Dedifferentiated amniotic fluid mesenchymal stem cell (primary cell): ENCODE data around the gene CHML.

Source experiments
- DNase-seq: peaks from one replicate; pipeline ENCODE4 v3.0.0-alpha.2; 2016; ENCODE audit errors: extremely low spot score

Gene CHML

DNA sequence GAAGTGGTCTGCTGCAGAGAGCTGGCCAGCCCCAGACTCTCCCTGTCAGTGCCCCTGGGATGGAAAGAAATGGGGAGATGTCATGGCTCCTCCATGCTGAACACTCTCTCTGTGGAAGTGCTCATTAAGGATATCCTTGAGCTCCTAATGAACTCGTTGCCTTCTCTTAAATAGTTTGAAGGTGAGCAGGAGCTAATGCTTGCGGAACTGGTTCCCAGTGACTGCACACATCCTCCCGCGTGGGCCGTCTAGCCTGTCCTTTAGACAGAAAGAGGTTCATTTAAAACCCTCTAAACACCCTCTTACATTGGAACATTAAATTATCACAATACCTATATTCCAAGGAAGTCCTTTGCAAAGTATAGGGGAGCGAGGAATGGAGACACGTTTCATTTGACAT, 6.0 kb upstream of the CHML start:
- DNase-seq = no peak

DNA sequence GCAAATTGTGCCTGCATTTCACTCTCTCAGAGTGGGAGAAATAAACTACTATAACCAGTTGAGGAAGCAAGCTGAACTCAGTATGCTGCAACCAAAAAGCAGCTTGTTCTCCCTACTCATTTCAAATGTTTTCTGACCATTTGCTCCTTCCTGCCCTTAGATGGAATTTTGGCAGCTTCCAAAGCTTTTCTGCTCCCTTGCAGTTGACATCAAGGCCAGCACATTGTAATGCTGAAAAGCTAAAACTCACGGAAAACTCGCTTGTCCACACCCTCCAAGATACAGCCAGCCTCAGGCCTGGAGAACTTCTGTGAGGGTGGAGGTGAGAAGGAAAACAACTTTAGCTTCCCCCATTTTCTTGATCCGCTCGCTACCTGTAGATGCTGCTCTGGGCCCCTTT, 5.0 kb upstream of the CHML start:
- DNase-seq = no peak

DNA sequence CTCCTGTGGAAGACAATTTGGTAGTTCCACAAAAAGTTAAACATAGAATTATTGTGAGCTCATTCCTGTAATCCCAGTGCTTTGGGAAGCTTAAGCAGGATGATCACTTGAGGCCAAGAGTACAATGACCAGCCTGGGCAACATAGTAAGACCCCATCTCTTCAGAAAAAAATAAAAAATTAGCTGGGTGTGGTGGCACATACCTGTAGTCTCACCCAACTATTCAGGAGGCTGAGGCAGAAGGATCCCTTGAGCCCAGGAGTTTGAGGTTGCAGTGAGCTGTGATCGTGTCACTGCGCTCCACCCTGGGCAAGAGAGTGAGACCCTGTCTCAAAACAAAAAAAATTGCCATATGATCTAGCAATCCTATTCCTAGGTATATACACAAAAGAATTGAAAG, 4.1 kb upstream of the CHML start:
- no peak for DNase-seq

DNA sequence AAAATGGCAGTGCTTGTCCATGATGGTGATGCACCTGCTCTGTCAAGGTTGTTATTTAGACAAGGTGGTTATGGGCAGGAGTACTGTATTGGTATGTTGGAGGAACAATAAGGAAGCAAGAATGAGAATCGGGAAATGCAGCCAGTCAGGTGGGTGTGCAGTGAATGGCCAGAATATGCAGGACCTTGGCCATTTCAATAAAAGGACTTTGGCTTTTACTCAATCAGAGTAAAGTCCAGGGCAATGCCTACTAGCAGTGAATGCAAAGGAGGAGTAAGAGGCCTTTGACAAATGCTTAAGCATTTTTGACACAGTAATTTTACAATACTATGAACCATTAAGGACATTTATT, 2.4 kb upstream of the CHML start:
- no peak for DNase-seq

DNA sequence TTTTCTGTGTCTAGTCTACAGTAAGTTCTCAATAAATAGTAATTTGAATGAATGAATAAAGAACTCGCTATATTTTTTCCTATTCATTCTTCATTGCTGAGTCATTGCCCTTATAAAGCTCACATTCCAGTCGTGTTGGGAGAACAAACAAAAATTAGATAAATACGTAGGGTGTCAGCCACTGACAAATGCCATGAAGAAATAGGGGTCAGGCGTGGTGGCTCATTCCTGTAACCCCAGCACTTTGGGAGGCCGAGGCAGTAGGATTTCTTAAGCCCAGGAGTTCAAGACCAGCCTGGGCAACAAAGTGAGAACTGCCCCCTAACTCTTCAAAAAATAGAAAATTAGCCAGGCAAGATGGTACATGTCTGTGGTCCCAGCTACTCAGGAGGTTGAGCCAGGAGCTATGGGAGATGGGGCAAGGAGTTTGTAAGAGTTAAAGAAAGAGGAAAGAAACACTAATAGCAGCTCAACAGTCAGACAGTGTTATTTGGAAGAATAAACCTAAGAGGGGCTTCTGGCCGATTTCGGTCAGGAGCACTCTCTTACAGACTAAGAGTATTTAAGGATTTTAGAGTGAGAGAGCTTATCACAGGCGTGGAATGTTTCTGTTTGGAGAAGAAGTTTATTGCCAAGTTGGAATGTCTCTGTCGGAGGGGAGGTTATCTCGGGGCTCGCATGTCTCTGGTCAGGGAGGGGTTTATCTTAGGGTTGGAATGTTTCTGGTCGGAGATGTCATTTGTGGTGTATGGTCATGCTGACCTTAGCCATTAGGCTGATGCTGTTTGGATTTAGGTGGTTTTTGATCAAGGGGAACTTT, 1.8 kb upstream of the CHML start:
- DNase-seq = no peak

DNA sequence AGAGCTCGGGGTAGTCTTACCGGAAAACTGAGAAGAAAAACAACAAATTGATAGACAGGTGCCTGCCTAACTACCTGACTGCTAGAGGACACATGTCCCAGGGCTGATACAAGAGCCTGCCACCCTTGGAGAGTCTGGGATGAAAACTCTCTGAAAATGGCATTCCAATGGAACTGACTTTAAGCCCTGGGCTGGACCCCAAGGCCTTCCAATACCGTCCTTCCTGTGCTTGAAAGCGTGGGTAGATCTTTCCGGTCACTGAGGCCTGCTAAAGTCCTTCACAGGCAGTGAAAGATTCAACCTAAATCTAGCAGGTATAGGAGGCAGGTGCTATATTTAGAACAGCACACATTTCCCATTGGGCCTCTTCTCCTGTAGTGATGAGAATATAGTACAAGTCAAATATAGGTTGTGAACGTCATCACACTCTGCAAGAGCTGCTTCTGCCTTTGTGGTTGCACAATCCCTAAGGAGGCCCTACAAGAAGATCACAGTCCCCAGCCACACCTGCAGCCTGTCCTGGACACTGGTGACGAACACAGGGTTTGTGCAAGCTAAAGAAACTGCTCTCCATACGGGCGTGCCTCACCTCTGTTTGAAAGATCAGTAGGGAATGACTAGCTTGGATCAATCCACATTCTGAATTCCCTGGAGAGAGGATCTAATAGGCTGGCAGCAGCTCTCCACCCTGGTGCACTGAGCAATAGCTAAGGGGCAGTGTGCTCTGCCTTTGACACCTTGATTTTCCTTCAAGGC, 876 bp upstream of the CHML start:
- no peak for DNase-seq

DNA sequence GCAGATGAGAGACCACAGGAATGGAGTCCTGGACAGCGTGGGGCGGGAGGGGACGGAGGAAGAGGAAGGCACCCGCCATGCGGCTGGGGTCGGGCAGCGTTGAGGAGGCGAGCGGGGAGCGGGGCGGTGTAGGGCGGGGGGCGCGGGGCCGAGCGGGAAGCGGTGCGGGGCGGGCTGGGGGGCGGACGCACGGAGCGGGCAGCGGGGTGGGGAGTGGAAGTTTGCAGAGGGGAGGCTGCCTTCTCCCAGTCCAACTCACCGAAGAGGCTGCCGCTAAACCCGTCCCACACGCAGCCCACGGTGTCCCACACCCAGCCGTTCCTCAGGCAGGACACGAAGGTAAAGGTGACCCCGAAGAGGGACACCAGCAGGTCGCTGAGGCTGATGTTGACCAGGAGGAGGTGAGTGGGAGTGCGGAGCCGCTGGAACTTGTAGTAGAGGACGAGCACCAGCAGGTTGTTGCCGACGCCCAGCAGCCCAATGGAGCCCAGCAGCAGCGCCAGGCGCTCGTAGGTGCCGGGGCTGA, 483 bp downstream of the CHML start:
- no peak for DNase-seq

DNA sequence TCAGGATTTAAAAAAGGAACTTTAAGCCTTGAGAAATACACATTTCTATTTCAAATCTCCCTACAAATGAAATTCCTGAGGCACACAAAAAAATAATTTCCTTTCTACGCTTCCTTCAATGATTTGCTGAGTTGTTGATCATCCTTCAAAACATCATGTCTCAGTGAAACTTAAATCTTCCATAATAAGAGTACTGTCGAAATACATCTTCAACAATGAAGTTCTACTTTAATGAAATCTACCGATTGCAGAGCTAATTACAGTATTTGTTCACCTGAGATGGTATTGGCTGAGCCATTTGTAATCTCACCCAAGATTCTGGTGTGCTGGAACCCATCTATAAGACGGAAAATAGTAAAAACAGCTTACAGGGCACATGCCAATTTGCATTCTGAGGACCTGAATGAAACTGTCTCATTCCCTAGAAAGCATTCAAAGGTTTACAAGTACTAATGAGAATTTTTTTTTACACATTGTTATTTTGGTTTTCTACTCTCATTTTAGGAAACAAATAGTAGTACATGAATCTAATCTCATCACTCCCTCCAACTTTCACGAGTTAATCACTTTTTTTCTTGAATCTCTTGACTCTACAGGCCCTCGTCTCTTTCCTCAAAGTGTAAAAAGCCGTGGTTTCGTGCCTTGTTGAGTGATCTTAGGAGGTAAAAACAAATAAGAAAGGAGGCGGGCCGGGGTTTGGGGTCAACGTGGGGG, 1.1 kb downstream of the CHML start:
- DNase-seq = no peak

DNA sequence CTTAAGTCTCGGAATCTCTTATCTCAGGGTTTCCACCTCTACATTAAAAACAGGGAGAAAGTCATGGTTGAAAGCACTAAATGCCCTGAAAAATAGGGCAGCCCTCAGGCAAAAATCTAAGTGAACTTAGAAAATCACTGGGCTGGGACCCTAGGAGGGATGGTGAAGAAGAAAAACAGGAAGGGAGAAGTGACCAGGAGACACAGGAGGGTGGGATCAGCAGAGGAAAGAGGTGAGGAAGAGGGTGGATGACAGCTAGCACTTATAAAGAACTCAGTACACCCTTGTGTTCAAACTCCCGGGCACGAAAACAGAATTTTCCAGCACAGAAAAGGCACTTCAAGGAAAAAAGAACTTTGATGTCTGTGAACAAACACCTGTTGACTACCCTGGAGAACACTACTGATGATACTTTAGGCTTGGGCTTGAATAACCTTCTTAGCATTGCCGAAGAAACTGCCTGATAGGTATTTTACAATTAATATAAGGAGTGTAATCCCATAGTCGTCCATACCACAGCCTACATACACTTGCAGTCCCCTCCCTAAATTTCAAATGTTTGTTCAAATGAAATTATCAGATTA, 2.0 kb downstream of the CHML start:
- no peak for DNase-seq

DNA sequence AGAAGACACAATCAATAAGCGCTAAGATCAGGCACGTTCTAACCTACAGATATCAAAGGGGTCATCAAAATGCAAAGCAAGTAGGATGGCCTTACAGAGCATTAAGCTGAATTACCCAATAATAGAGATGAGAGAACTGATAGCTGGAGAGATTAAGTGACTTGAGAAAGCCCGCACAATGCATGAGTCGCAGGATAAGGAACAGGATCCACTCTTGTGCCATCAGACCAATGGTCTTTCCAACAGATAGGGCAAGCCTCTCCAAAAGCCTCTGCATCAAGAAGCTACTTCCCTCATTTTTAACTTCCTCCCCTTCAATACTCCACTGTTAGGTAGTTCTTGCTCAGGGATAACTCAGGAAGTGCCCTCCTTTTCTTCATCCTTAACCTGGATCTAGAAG, 2.6 kb downstream of the CHML start:
- no peak for DNase-seq

DNA sequence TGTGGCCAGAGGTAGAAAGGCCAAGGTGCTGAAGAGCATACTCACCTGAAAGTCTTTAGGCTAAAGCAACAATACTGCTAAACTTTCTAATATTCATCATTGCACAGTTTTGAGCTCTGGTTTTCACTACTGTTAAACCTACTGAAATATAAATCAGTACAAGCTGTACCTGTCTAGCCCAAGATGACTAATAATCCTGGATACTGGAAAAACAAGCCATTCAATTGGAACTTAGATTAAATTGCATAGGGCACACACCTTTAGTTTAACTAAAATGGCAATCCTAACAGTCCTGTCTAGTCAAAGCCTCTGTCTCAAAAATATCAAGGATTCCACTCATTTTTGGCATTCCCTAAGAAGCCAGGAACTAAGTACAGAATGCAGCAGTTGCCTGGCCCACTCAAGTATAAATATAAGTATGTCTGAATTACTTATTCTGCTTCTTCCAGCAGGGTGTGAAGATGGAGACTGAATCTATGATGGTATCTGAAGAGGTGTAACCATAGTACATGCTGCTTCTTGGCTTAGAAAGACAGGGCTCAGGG, 3.1 kb downstream of the CHML start:
- DNase-seq = peak; percentile 36

DNA sequence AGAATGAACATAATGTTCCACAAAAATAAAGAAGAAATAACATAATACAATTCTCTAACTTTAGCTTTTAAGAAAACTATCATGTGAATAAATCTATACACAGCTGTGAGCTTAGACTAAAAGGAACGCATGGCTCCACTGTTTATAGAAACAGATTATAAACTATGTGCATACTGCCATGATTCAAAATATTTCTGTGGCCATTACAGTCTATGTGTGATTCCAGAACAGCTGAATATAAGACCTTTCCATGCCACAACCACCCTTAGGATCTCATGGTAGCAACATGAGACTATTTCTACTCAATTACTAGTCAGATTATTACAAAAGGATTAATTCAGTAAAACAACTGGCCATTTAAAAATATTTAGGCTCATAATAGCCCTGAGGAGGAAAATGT, 3.9 kb downstream of the CHML start:
- DNase-seq = no peak

DNA sequence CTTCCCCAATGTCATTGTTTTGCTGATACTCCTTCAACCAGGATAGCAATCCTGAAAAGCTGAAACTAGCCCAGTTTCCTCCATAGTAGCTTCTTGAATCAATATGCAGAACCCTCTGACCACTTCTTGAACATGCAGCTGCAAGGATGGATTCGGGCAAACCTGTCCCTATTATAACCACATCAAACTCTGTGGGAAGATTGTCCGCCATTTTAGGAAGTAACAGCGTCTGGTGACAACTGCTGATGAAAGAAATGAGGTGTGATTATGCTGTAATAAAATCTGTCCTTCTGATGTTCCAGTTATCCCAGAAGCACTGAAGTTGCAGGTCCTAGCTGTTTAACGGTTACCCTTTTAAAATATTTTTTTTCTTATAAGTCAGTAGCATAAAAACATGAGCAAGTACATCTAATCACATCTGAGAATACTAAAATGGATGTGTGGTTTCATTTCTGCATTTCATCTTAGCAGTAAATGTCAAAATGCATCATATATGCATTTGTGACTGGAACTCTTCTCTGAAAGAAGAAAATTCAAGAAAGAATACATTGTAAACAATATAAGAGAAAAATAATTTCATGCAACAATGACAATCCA, 4.5 kb downstream of the CHML start:
- DNase-seq = no peak

DNA sequence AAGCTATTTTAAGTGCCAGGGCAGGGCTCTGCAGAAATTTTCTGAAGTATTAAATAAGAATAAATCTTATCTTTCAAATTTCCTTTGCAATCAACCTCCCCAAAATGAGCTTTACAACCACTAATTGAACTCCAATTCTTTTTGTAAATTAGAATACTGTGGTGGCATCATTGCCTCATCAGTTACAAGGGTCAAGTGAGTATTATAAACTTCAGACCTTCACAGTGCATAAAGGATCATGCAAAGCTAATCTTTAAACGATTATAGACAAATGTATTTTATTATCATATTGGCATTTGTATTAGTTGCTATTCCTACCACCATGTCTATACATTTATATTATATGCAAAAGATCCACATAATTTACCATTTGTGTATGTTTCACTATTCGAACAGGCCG, 7.2 kb downstream of the CHML start:
- DNase-seq = no peak

DNA sequence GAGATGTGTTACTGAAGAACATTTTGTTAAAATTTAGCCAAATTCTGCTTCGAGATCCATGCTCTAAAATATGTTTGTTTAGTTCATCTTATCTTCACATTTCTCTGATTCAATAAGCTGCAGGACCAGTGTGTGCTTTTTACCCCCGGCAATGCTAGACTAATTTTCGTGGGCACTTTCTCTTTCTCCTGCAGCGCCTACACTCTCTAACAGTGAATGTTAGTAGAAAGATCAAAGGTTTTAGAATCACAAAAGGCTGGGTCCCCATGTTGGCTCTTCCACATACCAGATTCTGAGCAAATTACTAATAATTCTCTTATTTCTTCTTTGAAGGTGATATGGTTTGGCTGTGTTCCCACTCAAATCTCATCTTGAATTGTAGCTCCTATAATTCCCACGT, 8.5 kb downstream of the CHML start:
- DNase-seq = no peak

DNA sequence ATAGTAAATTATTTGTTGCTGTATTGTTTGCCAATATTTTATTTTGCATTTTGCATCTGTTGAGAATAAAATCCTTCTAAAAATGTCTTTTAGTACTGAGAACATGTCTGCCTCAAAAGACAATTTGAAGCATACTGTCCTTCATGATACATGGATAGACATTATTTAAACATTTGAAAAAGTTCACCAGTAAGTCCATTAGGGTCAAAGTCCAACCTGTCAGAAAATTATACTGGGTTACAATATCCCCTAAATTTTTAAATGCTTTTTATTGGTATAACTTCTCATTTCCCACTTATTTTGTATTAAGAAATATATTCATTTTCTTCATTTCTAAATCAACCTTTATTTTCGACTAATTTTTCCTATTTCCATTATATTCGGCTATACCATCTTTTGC, 9.3 kb downstream of the CHML start:
- no peak for DNase-seq

DNA sequence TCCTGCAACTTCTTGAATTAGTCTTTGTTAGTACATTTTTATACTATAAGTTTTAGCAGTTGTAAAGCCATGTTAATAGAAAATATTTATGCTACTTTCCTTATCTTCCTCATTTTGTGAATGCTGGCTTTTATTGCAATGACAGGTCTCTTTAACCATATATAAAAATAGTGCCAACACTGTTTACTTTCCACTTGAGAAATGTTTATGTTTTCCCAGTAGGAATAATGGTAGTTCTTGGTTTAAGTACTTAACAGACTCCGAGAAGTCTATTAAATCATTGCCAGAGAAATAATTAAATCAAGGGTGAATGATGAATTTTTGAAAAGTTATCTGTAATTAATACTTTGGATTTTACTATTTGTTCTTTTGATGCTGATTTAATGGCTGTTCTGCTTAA, 9.7 kb downstream of the CHML start:
- no peak for DNase-seq

DNA sequence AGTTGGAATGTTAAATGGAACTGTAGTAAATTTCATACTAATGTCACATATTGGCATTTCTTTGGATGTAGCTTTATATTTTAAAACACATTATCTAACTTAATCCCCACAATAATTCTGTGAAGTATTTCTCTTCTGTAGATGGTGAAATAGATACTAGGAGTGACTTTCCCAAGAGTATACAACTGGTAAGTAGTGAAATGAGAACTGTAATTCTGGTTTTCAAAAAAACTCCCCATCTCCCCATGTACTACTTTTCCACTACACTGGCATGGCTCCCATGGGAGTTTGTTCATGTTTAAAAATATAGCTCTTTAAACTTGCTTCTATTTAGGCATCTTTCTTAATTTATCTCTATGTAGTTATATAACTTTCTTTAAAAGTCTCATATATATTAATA, 10.2 kb downstream of the CHML start:
- DNase-seq = no peak

DNA sequence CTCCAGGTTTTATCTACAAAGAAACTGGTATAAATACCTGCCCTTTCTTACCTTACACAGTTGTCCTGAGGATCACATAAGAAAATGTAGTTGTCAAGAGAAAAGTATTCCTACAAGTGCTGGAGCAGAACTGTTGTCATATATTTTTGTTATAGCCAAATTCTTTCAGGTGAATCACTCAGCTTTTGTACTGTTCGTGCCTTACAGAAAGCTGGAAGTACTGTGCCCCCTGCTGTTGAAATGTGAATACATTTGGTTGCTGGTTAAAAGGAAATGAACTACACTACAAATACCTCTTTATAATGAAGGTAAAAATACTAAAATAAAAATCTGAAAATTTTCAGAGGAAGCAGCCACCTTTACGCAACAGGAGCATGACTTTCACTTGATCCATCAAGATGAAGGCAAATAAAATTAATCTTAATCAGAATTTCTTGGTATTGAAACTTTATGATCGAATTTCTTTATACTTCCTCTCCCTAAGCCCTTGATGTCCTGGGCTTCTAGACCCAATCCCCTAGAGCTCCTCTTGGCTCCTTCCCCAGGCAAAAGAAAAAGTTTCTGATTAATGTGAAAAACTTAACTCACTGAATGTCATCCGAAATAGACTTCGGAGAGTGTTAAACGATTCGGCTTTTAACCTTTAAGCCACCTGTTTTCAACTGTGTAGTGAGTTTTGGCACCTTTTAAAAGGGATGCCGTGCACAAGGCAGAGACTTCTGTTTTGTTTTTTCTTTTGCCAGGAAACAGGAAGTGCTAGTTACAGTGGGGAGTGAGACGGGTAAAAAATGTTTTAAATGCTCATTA, 12.5 kb downstream of the CHML start:
- peak; percentile 68 for DNase-seq

DNA sequence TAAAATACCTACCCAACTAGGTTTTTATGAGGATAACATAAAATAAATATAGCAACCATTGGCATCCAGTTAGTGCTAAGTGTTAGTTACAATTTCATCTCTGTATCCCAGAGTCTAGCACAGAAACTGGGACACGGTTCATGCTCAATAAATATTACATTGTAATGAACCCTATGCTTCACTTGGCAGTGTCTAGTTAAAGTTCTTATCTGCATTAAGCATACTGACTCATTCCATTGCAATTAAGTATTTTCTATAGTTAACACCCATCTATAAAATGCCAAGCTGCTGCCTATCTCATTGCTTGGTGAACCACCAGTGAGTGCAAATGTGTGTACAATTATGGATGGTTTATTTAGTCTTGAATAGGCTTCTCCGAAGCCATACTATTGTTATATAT, 15.2 kb downstream of the CHML start:
- no peak for DNase-seq

DNA sequence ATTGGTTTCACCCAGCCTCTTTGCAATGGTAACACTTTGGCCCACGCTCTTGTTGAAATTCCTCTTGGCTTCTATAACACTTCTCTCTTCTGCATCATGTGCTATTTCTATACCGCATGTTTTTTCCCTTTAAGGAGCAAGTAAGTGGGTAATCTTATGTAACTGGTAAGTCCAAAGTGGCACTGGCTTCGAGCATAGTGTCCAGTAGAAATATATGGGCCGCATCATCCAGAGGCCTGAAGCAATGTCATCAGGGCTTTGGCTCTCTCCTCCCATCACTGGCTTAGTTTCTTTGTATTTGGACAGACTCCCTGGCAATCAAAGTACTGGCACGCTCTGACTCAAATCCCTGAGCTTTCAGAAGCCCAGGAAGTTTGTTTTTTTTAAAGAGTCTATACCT, 17.5 kb downstream of the CHML start:
- DNase-seq = no peak
